Stimulated activated naive CD4-positive, alpha-beta T cell treated with Interleukin-2 at 50 U/mL for 16 hours (primary cell): ENCODE results near the gene SEC24B.
"Not testable (repeated sequence)": the region's sequence is repeated elsewhere in the genome, so short reads cannot be mapped to it uniquely, and the experiment has no call there.

Experiments
- DNase-seq: peaks from one replicate; lab custom pipeline; 2025; lab: John Stamatoyannopoulos, UW

SEC24B gene

GRCh38 chr4:109578846-109579245, 145.2 kb downstream of the SEC24B start:
- DNase-seq = no peak

GRCh38 chr4:109579997-109580396, 146.4 kb downstream of the SEC24B start:
- DNase-seq = not testable (repeated sequence)

GRCh38 chr4:109588176-109588575, 154.6 kb downstream of the SEC24B start:
- DNase-seq = peak; percentile 47

GRCh38 chr4:109589119-109589518, 155.5 kb downstream of the SEC24B start:
- DNase-seq = no peak

GRCh38 chr4:109589605-109590004, 156.0 kb downstream of the SEC24B start:
- no peak for DNase-seq
